ENCODE results near the gene KRTAP12-2.
"Not testable (repeated sequence)": the region's sequence is repeated elsewhere in the genome, so short reads cannot be mapped to it uniquely, and the experiment has no call there.

DNA sequence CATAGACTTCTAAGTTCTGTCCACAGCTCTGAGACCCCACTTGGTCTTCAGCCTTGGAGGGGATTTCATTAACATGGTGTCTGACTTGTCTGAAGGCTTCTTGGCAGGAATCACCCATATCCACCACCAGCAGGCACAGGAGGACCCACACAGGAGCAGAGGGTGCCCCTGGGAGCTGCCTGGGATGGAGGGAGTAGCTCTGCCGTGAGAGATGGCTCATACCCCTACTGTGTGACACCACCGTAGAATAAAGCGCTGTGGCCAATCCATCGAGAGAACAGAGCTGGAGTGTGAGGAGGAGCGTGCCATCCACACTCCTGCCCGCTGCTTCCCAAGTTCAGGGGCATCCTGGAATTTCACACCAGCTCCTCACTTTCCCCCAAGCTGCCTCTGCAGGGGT, 18.3 kb upstream of the KRTAP12-2 start:
- TF ChIP-seq, protein P1, sequence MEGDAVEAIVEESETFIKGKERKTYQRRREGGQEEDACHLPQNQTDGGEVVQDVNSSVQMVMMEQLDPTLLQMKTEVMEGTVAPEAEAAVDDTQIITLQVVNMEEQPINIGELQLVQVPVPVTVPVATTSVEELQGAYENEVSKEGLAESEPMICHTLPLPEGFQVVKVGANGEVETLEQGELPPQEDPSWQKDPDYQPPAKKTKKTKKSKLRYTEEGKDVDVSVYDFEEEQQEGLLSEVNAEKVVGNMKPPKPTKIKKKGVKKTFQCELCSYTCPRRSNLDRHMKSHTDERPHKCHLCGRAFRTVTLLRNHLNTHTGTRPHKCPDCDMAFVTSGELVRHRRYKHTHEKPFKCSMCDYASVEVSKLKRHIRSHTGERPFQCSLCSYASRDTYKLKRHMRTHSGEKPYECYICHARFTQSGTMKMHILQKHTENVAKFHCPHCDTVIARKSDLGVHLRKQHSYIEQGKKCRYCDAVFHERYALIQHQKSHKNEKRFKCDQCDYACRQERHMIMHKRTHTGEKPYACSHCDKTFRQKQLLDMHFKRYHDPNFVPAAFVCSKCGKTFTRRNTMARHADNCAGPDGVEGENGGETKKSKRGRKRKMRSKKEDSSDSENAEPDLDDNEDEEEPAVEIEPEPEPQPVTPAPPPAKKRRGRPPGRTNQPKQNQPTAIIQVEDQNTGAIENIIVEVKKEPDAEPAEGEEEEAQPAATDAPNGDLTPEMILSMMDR (conservative IDR thresholded peaks at IDR 0.05 in 1 of 2, IDR thresholded peaks at IDR 0.05 in 1 of 2; ENCODE audit: low read depth in 1 of 2, low read length in 2 of 2), result not testable (repeated sequence)
- not testable (repeated sequence) for TF ChIP-seq EZH2 (IDR thresholded peaks at IDR 0.05; ENCODE audit: low read length, missing control alignments)

All from fibroblast of lung (primary cell).